B cell (primary cell): ENCODE data around the gene MUC5AC. TPM values are rescaled to one million over a fixed set of nuclear protein-coding genes. Genes with fewer than 3 reads are reported as not detected.

Source experiments
- ATAC-seq: fragments of 200-7000 bp; cut with Tn5 transposase; one replicate; pipeline ENCODE4 v1.10.0; 2021; ENCODE audit warnings: low read depth, mild to moderate bottlenecking, moderate number of reproducible peaks, moderate library complexity
- CTCF ChIA-PET: fragments of 350-600 bp; sonication (Branson Sonifier 250); formaldehyde crosslinking; loops from one replicate; lab custom pipeline; 2021; ENCODE audit warnings: antibody characterized with exemption, inconsistent platforms; lab: Charles Lee
- POLR2A ChIA-PET: fragments of 350-600 bp; sonication (Branson Sonifier 250); formaldehyde crosslinking; loops from one replicate; lab custom pipeline; 2021; ENCODE audit warnings: antibody characterized with exemption; lab: Charles Lee
- DNase-seq: peaks from one replicate; pipeline ENCODE4 v3.0.0; 2013
- H2AFZ ChIP-seq: 2 replicates; pipeline ENCODE4 v1.6.1; 2012; ENCODE audit warnings: mild to moderate bottlenecking, low read depth, low read length; ENCODE audit not compliant: insufficient read depth, poor library complexity, severe bottlenecking
- H3K27ac ChIP-seq, 2 donors: 1 replicate in 1 of 2; 2 replicates in 1 of 2; pipeline ENCODE4 v1.5.1; 2012 to 2013; ENCODE audit warnings: low read length in 2 of 2, mild to moderate bottlenecking in 2 of 2, moderate library complexity in 1 of 2
- H3K27me3 ChIP-seq, 4 experiments: fragments of 200-600 bp in 1 of 4; sonication (generic) in 1 of 4; replicated peaks in 1 of 4; 1 replicate in 2 of 4; 2 replicates in 2 of 4; pipeline versions ENCODE4 v1.6.1 to v1.7.0; 2013 to 2016; ENCODE audit warnings: low read length in 3 of 4, mild to moderate bottlenecking in 2 of 4, mixed read lengths in 1 of 4, moderate library complexity in 1 of 4; ENCODE audit not compliant: insufficient read depth in 4 of 4, control insufficient read depth in 3 of 4; ENCODE audit errors: control extremely low read depth in 1 of 4
- H3K36me3 ChIP-seq, 2 experiments: replicated peaks in 1 of 2; 1 replicate in 1 of 2; 2 replicates in 1 of 2; pipeline versions ENCODE4 v1.6.1 to v1.7.1; 2013; ENCODE audit warnings: low read length in 1 of 2; ENCODE audit not compliant: insufficient read depth in 2 of 2, control insufficient read depth in 1 of 2; ENCODE audit errors: control extremely low read depth in 1 of 2, extremely low read depth in 1 of 2
- H3K4me1 ChIP-seq, 2 donors: fragments of 200-600 bp in 1 of 2; sonication (generic) in 1 of 2; 1 replicate in 1 of 2; 2 replicates in 1 of 2; pipeline versions ENCODE4 v1.5.1 to v1.6.1; 2013 to 2017; ENCODE audit warnings: low read length in 2 of 2; ENCODE audit not compliant: control insufficient read depth in 2 of 2, insufficient read depth in 2 of 2
- H3K4me2 ChIP-seq: replicated peaks from 2 replicates; pipeline ENCODE3; 2012; ENCODE audit warnings: mild to moderate bottlenecking, low read depth, low read length; ENCODE audit not compliant: poor library complexity, severe bottlenecking
- H3K4me3 ChIP-seq, 5 experiments: fragments of 200-600 bp in 1 of 5; sonication (generic) in 1 of 5; 1 replicate in 3 of 5; 2 replicates in 2 of 5; pipeline versions ENCODE4 v1.5.1 to v1.7.0; 2011 to 2016; ENCODE audit warnings: low read length in 4 of 5, mild to moderate bottlenecking in 4 of 5, low read depth in 2 of 5, control low read depth in 1 of 5, moderate library complexity in 1 of 5; ENCODE audit not compliant: insufficient read depth in 1 of 5; ENCODE audit errors: control extremely low read depth in 1 of 5, extremely low read depth in 1 of 5
- H3K79me2 ChIP-seq: fragments of 200-600 bp; sonication (generic); one replicate; pipeline ENCODE4 v1.6.0; 2016; ENCODE audit warnings: low read length; ENCODE audit not compliant: control insufficient read depth, insufficient read depth
- H3K9ac ChIP-seq: fragments of 200-600 bp; sonication (generic); 2 replicates; pipeline ENCODE4 v1.6.1; 2017; ENCODE audit warnings: mild to moderate bottlenecking, low read length, moderate library complexity
- H3K9me3 ChIP-seq, 3 donors: one replicate each; pipeline versions ENCODE4 v1.6.1 to v1.7.1; 2013; ENCODE audit warnings: low read length in 2 of 3; ENCODE audit not compliant: control insufficient read depth in 2 of 3, insufficient read depth in 1 of 3; ENCODE audit errors: control extremely low read depth in 1 of 3
- H4K20me1 ChIP-seq: 2 replicates; pipeline ENCODE4 v1.6.0; 2012; ENCODE audit warnings: mild to moderate bottlenecking, low read length; ENCODE audit not compliant: insufficient read depth, control insufficient read depth, poor library complexity, severe bottlenecking
- H3K27ac Mint-ChIP-seq: one replicate; pipeline ENCODE4 v1.8.0; 2021; ENCODE audit warnings: mixed read lengths
- H3K27me3 Mint-ChIP-seq: one replicate; pipeline ENCODE4 v1.8.0; 2021; ENCODE audit warnings: mixed read lengths
- H3K4me1 Mint-ChIP-seq: one replicate; pipeline ENCODE4 v1.8.0; 2021; ENCODE audit warnings: mixed read lengths
- H3K4me3 Mint-ChIP-seq: one replicate; pipeline ENCODE4 v1.8.0; 2021; ENCODE audit warnings: mixed read lengths
- H3K9me3 Mint-ChIP-seq: one replicate; pipeline ENCODE4 v1.8.0; 2022; ENCODE audit warnings: mixed read lengths; ENCODE audit not compliant: insufficient read depth
- EZH2 ChIP-seq: IDR thresholded peaks from 2 replicates; pipeline ENCODE4 v1.6.1; 2012; ENCODE audit warnings: borderline replicate concordance, low read depth, mild to moderate bottlenecking, moderate library complexity, low read length; ENCODE audit not compliant: insufficient read depth, poor library complexity, severe bottlenecking
- WGBS: methylation state at CpG from one replicate; pipeline ENCODE4 v1.1.5; 2013; ENCODE audit warnings: missing lambda C conversion rate; ENCODE audit not compliant: insufficient coverage; 5-methylcytosine and 5-hydroxymethylcytosine counted together
- intact Hi-C: fragments of 100-400 bp; cut with micrococcal nuclease; formaldehyde crosslinking; loops from one replicate; pipeline ENCODE4 v1.10.0; 2022
- polyA plus RNA-seq: library from polyadenylated mRNA; depleted of rRNA; stranded (reverse); fragments of >200 nt; gene quantifications from 2 replicates; pipeline ENCODE4 v1.2.3, GENCODE V29; 2012
- total RNA-seq, 2 donors: library from RNA; stranded (reverse); fragments of 120-200 nt in 1 of 2; gene quantifications; 1 replicate in 1 of 2; 2 replicates in 1 of 2; pipeline versions ENCODE4 v1.2.3 to v1.2.4, GENCODE V29; 2013 to 2022
- TF ChIP-seq, protein P1 (sequence below): fragments of 200-600 bp; IDR thresholded peaks from one replicate; pipeline ENCODE4 v1.8.0; 2022; ENCODE audit warnings: antibody characterized with exemption, mild to moderate bottlenecking

Gene MUC5AC
- total and polyA plus RNA-seq, 2 donors (not counting 1 experiment from before 2014, with no cell fraction given): not detected

DNA sequence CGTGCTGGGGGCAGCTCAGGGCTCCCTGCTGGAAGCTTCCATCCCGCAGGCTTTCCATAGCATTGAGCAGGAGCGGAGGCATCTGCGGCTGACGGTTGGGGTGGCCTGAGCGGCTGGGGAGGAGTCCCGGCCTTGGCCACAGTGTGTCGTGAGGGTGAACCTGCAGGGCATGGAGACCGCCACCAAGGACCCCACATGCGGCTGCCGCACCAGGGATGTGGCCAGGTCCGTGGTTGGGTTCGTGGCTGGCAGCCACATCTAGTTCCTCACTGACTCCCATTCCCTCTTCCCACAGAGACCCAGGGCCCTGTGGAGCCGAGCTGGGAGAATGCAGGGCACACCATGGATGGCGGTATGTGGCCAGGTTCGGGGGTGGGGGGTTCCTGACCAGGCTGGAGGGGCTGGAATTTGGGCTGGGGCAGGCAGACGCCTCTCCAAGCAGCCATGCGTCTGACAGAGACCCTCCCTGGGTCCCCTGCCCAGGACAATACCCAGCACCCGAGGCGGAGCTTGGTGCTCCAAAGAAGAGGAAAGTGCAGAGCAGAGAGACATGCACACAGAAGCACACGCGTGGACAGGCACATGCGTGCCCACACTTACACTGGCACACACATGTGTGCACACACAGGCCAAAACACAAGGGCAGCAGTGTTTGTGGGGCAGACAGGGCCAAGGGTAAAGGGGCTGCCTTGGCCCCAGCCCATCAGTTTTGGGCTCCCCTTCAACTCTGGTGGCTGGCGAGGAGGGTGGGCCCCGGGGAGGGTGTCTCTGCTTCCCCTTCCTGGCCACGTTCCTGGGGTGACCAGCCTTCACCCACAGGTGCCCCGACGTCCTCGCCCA, 67.9 kb downstream of the MUC5AC start:
- ChIA-PET POLR2A (no interaction called here), CTCF (interaction anchor here (0.8 kb wide), 1 partner anchor 289 kb away, joined by 3 read pairs; no protein-coding TSS in a partner anchor)
- Histone ChIP-seq H3K27ac (no peak overlapping the region), H3K4me3 (no peak overlapping the region), H3K27me3 (peaks cover 0 to 2% (median 0%) of the 10 kb centered on the region in 4 experiments), H3K9ac (no peak overlapping the region), H4K20me1 (no peaks in the 10 kb centered on the region), H2AFZ (no peak overlapping the region), H3K4me1 (no peaks in the 10 kb centered on the region), H3K79me2 (no peaks in the 10 kb centered on the region), H3K4me2 (no peak overlapping the region), H3K9me3 (no peaks in the 10 kb centered on the region), H3K36me3 (no peaks in the 10 kb centered on the region)
- H3K9me3 Mint-ChIP-seq: no peaks in the 10 kb centered on the region
- ATAC-seq (no peak), DNase-seq (no peak)
- whole genome bisulfite sequencing: 82% methylated on average over 24 of the region's 29 CpGs
- no peak for TF ChIP-seq EZH2
- TF ChIP-seq, protein P1, sequence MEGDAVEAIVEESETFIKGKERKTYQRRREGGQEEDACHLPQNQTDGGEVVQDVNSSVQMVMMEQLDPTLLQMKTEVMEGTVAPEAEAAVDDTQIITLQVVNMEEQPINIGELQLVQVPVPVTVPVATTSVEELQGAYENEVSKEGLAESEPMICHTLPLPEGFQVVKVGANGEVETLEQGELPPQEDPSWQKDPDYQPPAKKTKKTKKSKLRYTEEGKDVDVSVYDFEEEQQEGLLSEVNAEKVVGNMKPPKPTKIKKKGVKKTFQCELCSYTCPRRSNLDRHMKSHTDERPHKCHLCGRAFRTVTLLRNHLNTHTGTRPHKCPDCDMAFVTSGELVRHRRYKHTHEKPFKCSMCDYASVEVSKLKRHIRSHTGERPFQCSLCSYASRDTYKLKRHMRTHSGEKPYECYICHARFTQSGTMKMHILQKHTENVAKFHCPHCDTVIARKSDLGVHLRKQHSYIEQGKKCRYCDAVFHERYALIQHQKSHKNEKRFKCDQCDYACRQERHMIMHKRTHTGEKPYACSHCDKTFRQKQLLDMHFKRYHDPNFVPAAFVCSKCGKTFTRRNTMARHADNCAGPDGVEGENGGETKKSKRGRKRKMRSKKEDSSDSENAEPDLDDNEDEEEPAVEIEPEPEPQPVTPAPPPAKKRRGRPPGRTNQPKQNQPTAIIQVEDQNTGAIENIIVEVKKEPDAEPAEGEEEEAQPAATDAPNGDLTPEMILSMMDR: no peak
- H3K27me3 Mint-ChIP-seq: peaks cover 8% of the 10 kb centered on the region
- no peak overlapping the region for H3K27ac Mint-ChIP-seq
- intact Hi-C loops: no loop called here
- H3K4me1 Mint-ChIP-seq: no peaks in the 10 kb centered on the region
- H3K4me3 Mint-ChIP-seq: no peak overlapping the region
